ENCODE data around the gene RPS5.
"Not testable (repeated sequence)": the region's sequence is repeated elsewhere in the genome, so short reads cannot be mapped to it uniquely, and the experiment has no call there.

The RPS5 gene

GRCh38 chr19:58356766-58357480 is 30.1 kb upstream of the RPS5 start:
- no peak for DNase-seq

GRCh38 chr19:58357481-58358145 is 29.5 kb upstream of the RPS5 start:
- no peak for DNase-seq

- DNase-seq, result peak; percentile 10
Observed at GRCh38 chr19:58361900-58362271, 25.2 kb upstream of the RPS5 start.

- DNase-seq, result peak; percentile 95
Observed at GRCh38 chr19:58362272-58362994, 24.6 kb upstream of the RPS5 start, which contains the start of gene ZNF497. TSS of gene ZNF497 (minus strand) at chr19:58362751. CDS start at chr19:58357635, 5,116 bp downstream.

- no peak for DNase-seq
Observed at GRCh38 chr19:58364146-58364545, 22.9 kb upstream of the RPS5 start.

- no peak for DNase-seq
Observed at GRCh38 chr19:58366585-58367430, 20.3 kb upstream of the RPS5 start.

- DNase-seq, result no peak
Observed at GRCh38 chr19:58367698-58368454, 19.2 kb upstream of the RPS5 start.

GRCh38 chr19:58368561-58369360 is 18.3 kb upstream of the RPS5 start:
- no peak for DNase-seq

- DNase-seq, result no peak
Observed at GRCh38 chr19:58372311-58373133, 14.5 kb upstream of the RPS5 start.

GRCh38 chr19:58374200-58374599 is 12.9 kb upstream of the RPS5 start:
- no peak for DNase-seq

GRCh38 chr19:58376724-58377123 is 10.3 kb upstream of the RPS5 start:
- not testable (repeated sequence) for DNase-seq

GRCh38 chr19:58379246-58379645 is 7.8 kb upstream of the RPS5 start:
- no peak for DNase-seq

GRCh38 chr19:58380037-58380661 is 6.9 kb upstream of the RPS5 start:
- peak; percentile 10 for DNase-seq

- peak; percentile 98 for DNase-seq
Observed at GRCh38 chr19:58380662-58381459, 6.2 kb upstream of the RPS5 start, which contains the start of gene ZNF837. TSS of gene ZNF837 (minus strand) at chr19:58381030. CDS start at chr19:58369332, 11,698 bp downstream.

GRCh38 chr19:58381460-58382212 is 5.4 kb upstream of the RPS5 start:
- DNase-seq, result no peak

GRCh38 chr19:58382997-58383603 is 4.0 kb upstream of the RPS5 start:
- DNase-seq, result no peak

- DNase-seq, result no peak
Observed at GRCh38 chr19:58385313-58385890, 1.7 kb upstream of the RPS5 start.

Data from activated effector memory CD4-positive, alpha-beta T cell treated with Interleukin-2 at 50 U/mL for 16 hours (primary cell).